HG02763 (cell line): ENCODE measurements around the gene YDJC.
"Not testable (repeated sequence)": the region's sequence is repeated elsewhere in the genome, so short reads cannot be mapped to it uniquely, and the experiment has no call there.

Experiments used
- ATAC-seq: cut with Tn5 transposase; IDR thresholded peaks from one replicate; pipeline ENCODE4 v1.9.1; 2021; ENCODE audit warnings: mild to moderate bottlenecking, moderate library complexity; ENCODE audit not compliant: unreplicated experiment

Gene YDJC

GRCh38 chr22:21582801-21583740 lies 46.8 kb downstream of the YDJC start:
- no peak for ATAC-seq

DNA sequence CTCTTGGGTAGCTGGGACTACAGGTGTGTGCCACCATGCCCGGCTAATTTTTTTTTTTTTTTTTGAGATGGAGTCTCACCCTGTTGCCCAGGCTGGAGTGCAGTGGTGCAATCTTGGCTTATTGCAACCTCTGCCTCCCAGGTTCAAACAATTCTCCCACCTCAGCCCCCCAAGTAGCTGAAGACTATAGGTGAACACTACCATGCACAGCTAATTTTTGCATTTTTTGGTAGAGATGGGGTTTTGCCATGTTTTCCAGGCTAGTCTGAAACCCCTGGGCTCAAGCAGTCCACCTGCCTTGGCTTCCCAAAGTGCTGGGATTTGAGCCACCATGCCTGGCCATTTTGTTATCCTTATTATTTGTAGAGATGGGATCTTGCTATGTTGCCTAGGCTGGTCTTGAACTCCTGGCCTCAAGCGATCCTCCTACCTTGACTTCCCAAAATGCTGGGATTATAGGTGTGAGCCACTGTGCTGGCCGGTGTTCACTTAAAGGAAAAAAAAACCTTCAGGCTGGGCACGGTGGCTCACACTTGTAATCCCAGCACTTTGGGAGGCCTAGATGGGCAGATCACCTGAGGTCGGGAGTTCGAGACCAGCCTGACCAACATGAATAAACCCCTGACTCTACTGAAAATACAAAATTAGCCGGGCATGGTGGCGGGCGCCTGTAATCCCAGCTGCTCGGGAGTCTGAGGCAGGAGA lies 48.7 kb downstream of the YDJC start:
- not testable (repeated sequence) for ATAC-seq

- not testable (repeated sequence) for ATAC-seq
Measured at GRCh38 chr22:21580623-21581007, 49.2 kb downstream of the YDJC start.

DNA sequence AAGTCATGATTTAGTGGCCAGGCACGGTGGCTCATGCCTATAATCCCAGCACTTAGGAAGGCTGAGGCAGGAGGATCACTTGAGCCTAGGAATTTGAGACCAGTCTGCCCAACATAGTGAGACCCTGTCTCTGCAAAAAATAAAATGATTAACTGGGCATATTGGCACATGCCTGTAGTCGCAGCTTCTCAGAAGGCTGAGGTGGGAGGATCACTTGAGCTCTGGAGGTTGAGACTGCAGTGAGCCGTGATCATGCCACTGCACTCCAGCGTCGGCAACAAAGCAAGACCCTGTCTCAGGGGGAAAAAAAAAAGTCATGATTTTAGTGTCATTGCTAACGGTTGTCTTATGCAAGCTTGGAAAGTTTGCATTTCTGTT lies 50.4 kb downstream of the YDJC start:
- ATAC-seq, result no peak
